HepG2 (cell line): ENCODE measurements around the gene PNMA3. TPM values are rescaled to one million over a fixed set of nuclear protein-coding genes. Genes with fewer than 3 reads are reported as not detected.

Experiments
- BCL6 ChIP-seq: IDR thresholded peaks from 2 replicates; pipeline ENCODE4 v1.6.1; 2016; ENCODE audit warnings: missing genetic modification reagents, missing compliant biosample characterization
- HDAC1 ChIP-seq: sonication (generic); formaldehyde crosslinking; IDR thresholded peaks from 2 replicates; pipeline ENCODE4 v1.5.1; 2020; ENCODE audit warnings: mild to moderate bottlenecking, missing genetic modification reagents
- HNRNPLL ChIP-seq: fragments of 200-400 bp; formaldehyde crosslinking; IDR thresholded peaks from 2 replicates; pipeline ENCODE4 v1.6.1; 2017; ENCODE audit warnings: mild to moderate bottlenecking, low read depth, low read length; ENCODE audit not compliant: poor library complexity, severe bottlenecking
- IRF2 ChIP-seq: IDR thresholded peaks from 2 replicates; pipeline ENCODE4 v1.6.1; 2018; ENCODE audit warnings: missing genetic modification reagents, missing compliant biosample characterization
- ISX ChIP-seq: sonication (generic); formaldehyde crosslinking; conservative IDR thresholded peaks from 2 replicates; pipeline ENCODE4 v1.5.0; 2020; ENCODE audit warnings: missing genetic modification reagents
- KDM3A ChIP-seq: IDR thresholded peaks from 2 replicates; pipeline ENCODE4 v1.6.1; 2018; ENCODE audit warnings: low read depth, missing compliant biosample characterization
- KLF16 ChIP-seq, 2 experiments: sonication (generic) in 1 of 2; formaldehyde crosslinking in 1 of 2; IDR thresholded peaks; 2 replicates each; pipeline versions ENCODE4 v1.6.1 to v1.8.0; 2016 to 2023; ENCODE audit warnings: missing genetic modification reagents in 2 of 2, missing compliant biosample characterization in 1 of 2
- MAZ ChIP-seq, 2 experiments: sonication (generic) in 1 of 2; formaldehyde crosslinking in 1 of 2; IDR thresholded peaks; 2 replicates each; pipeline versions ENCODE4 v1.5.0 to v1.6.1; 2012 to 2020; ENCODE audit warnings: low read depth in 2 of 2, mild to moderate bottlenecking in 2 of 2, borderline replicate concordance in 1 of 2, improper control_type of control experiment in 1 of 2, low read length in 1 of 2, missing genetic modification reagents in 1 of 2, moderate library complexity in 1 of 2
- MEF2D ChIP-seq: sonication (generic); formaldehyde crosslinking; IDR thresholded peaks from 2 replicates; pipeline ENCODE4 v1.5.1; 2020; ENCODE audit warnings: mild to moderate bottlenecking, missing genetic modification reagents
- NCOA2 ChIP-seq: sonication (generic); formaldehyde crosslinking; IDR thresholded peaks from 2 replicates; pipeline ENCODE4 v1.8.0; 2022; ENCODE audit warnings: inconsistent platforms
- NR3C1 ChIP-seq: sonication (generic); formaldehyde crosslinking; IDR thresholded peaks from 2 replicates; pipeline ENCODE4 v1.4.0; 2020; ENCODE audit warnings: missing genetic modification reagents
- PAX8 ChIP-seq: sonication (generic); formaldehyde crosslinking; IDR thresholded peaks from 2 replicates; pipeline ENCODE4 v1.8.0; 2022; ENCODE audit warnings: mild to moderate bottlenecking, missing genetic modification reagents, borderline replicate concordance
- PHF20 ChIP-seq: sonication (generic); formaldehyde crosslinking; IDR thresholded peaks from 2 replicates; pipeline ENCODE4 v1.5.0; 2020; ENCODE audit warnings: mild to moderate bottlenecking, missing genetic modification reagents
- PITX1 ChIP-seq: sonication (generic); formaldehyde crosslinking; IDR thresholded peaks from 2 replicates; pipeline ENCODE4 v1.5.1; 2020; ENCODE audit warnings: mild to moderate bottlenecking, missing genetic modification reagents
- ZBTB20 ChIP-seq: sonication (generic); formaldehyde crosslinking; IDR thresholded peaks from 2 replicates; pipeline ENCODE4 v1.8.1; 2023; ENCODE audit warnings: missing genetic modification reagents, low read depth, mild to moderate bottlenecking, borderline replicate concordance
- ZFP36L1 ChIP-seq: sonication (generic); formaldehyde crosslinking; IDR thresholded peaks from 2 replicates; pipeline ENCODE4 v1.8.0; 2022; ENCODE audit warnings: mild to moderate bottlenecking, missing genetic modification reagents, moderate library complexity
- ZFP37 ChIP-seq: sonication (generic); formaldehyde crosslinking; IDR thresholded peaks from 2 replicates; pipeline ENCODE4 v1.4.0; 2020; ENCODE audit warnings: missing genetic modification reagents, borderline replicate concordance
- ZMAT3 ChIP-seq: sonication (generic); formaldehyde crosslinking; conservative IDR thresholded peaks from 2 replicates; pipeline ENCODE4 v1.7.0; 2021; ENCODE audit warnings: missing genetic modification reagents
- ZNF282 ChIP-seq: fragments of 450-650 bp; IDR thresholded peaks from 2 replicates; pipeline ENCODE4 v1.6.1; 2018; ENCODE audit not compliant: partially characterized antibody
- ZNF335 ChIP-seq: sonication (generic); formaldehyde crosslinking; IDR thresholded peaks from 2 replicates; pipeline ENCODE4 v1.4.0; 2020; ENCODE audit warnings: missing genetic modification reagents
- ZNF431 ChIP-seq: sonication (generic); formaldehyde crosslinking; IDR thresholded peaks from 2 replicates; pipeline ENCODE4 v1.9.0; 2022; ENCODE audit warnings: missing genetic modification reagents, low read depth, mild to moderate bottlenecking, borderline replicate concordance
- ZNF747 ChIP-seq: sonication (generic); formaldehyde crosslinking; IDR thresholded peaks from 2 replicates; pipeline ENCODE4 v1.8.1; 2023; ENCODE audit warnings: missing genetic modification reagents, mild to moderate bottlenecking, borderline replicate concordance
- ZNF749 ChIP-seq: sonication (generic); formaldehyde crosslinking; IDR thresholded peaks from 2 replicates; pipeline ENCODE4 v1.8.0; 2022; ENCODE audit warnings: mild to moderate bottlenecking, missing genetic modification reagents, moderate library complexity, borderline replicate concordance
- polyA plus RNA-seq, 8 experiments: library from polyadenylated mRNA; depleted of rRNA in 3 of 8; stranded (reverse) in 7 of 8; unstranded in 1 of 8; fragments of >200 nt; fragmentation: Illumina TruSeq in 4 of 8; extraction: Trizol in 4 of 8; gene quantifications; 2 replicates each; pipeline versions ENCODE4 v1.2.1 to v1.2.3, GENCODE V29; 2011 to 2016; ENCODE audit warnings: low read depth in 4 of 8, missing spikeins in 1 of 8, mixed read lengths in 1 of 8; ENCODE audit not compliant: insufficient read depth in 1 of 8
- total RNA-seq, 5 experiments: library from RNA; depleted of rRNA; stranded (reverse); fragments of >200 nt; fragmentation: Illumina TruSeq; extraction: Trizol; gene quantifications; 2 replicates each; pipeline ENCODE4 v1.2.3, GENCODE V29; 2016; ENCODE audit warnings: low read depth in 1 of 5
- TF ChIP-seq, protein P1 (sequence below): sonication (generic); formaldehyde crosslinking; IDR thresholded peaks from 2 replicates; pipeline ENCODE4 v1.5.1; 2020; ENCODE audit warnings: mild to moderate bottlenecking, moderate library complexity, missing genetic modification reagents
- TF ChIP-seq, protein P2 (sequence below): sonication (generic); formaldehyde crosslinking; IDR thresholded peaks from 2 replicates; pipeline ENCODE4 v1.5.0; 2020; ENCODE audit warnings: mild to moderate bottlenecking, low read depth, missing genetic modification reagents, borderline replicate concordance
- TF ChIP-seq, protein P3 (sequence below): sonication (generic); formaldehyde crosslinking; IDR thresholded peaks from 2 replicates; pipeline ENCODE4 v1.5.1; 2020; ENCODE audit warnings: missing genetic modification reagents, mild to moderate bottlenecking, borderline replicate concordance
- TF ChIP-seq, protein P4 (sequence below): sonication (generic); formaldehyde crosslinking; IDR thresholded peaks from 2 replicates; pipeline ENCODE4 v1.8.1; 2023; ENCODE audit warnings: mild to moderate bottlenecking, missing genetic modification reagents, borderline replicate concordance
- TF ChIP-seq, protein P5 (sequence below): sonication (generic); formaldehyde crosslinking; IDR thresholded peaks from 2 replicates; pipeline ENCODE4 v1.8.0; 2022; ENCODE audit warnings: missing genetic modification reagents, mild to moderate bottlenecking, inconsistent platforms, borderline replicate concordance

PNMA3 gene
- total and polyA plus RNA-seq, 2 of the 13 experiments (the other 11 are each of a cell fraction or from before 2014, with no cell fraction given): not detected

DNA sequence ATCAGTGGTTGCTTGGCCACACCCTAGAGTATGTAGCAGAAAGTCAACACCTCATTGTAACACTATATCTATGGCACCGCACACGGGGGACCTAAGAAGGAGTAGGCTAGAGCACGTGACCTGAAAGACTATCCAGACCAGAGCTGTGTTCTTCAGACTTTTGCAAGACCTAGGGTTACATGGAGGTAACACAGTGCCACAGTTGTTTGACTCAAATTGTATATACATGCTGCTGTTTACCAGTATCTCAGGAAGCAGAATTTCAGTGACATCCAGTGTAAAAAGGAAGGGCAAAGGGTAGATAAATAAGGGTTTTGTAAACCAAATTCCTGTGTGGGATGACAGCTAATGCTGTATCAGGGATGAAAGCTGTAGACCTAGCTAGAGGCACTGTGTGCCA is 46.1 kb downstream of the PNMA3 start (continued):
- TF ChIP-seq NR3C1 (CRISPR knock-in tag) (no peak), ISX (no peak), ZNF335 (CRISPR knock-in tag) (no peak), BCL6 (CRISPR knock-in tag) (0 out of 2 replicates have a peak, but pooled peaks have one; percentile 11), PAX8 (CRISPR knock-in tag) (no peak), HDAC1 (CRISPR knock-in tag) (peak; percentile 35; the same call in 1 of the 2 replicates), ZFP37 (no peak), MEF2D (CRISPR knock-in tag) (no peak), NCOA2 (CRISPR knock-in tag) (peak; percentile 59; the same call in 1 of the 2 replicates), ZNF431 (CRISPR knock-in tag) (no peak), PHF20 (CRISPR knock-in tag) (no peak), IRF2 (CRISPR knock-in tag) (no peak), ZFP36L1 (no peak), ZMAT3 (CRISPR knock-in tag) (no peak), ZBTB20 (CRISPR knock-in tag) (no peak; the same call in 1 of the 2 replicates), PITX1 (CRISPR knock-in tag) (no peak), KLF16 (CRISPR knock-in tag; IDR thresholded peaks at IDR 0.05) (peak in 1 of 2 experiments; percentile 32; a peak in 1 of 4 replicates), MAZ (IDR thresholded peaks at IDR 0.05; ENCODE audit: borderline replicate concordance, low read depth, low read length) (no peak), MAZ (CRISPR knock-in tag; IDR thresholded peaks at IDR 0.05; ENCODE audit: low read depth) (no peak), ZNF282 (no peak), ZNF747 (CRISPR knock-in tag) (no peak), KDM3A (CRISPR knock-in tag) (no peak), ZNF749 (CRISPR knock-in tag) (no peak), HNRNPLL (no peak)
- TF ChIP-seq, protein P1, sequence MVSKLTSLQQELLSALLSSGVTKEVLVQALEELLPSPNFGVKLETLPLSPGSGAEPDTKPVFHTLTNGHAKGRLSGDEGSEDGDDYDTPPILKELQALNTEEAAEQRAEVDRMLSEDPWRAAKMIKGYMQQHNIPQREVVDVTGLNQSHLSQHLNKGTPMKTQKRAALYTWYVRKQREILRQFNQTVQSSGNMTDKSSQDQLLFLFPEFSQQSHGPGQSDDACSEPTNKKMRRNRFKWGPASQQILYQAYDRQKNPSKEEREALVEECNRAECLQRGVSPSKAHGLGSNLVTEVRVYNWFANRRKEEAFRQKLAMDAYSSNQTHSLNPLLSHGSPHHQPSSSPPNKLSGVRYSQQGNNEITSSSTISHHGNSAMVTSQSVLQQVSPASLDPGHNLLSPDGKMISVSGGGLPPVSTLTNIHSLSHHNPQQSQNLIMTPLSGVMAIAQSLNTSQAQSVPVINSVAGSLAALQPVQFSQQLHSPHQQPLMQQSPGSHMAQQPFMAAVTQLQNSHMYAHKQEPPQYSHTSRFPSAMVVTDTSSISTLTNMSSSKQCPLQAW (CRISPR knock-in tag): 0 out of 2 replicates have a peak, but pooled peaks have one; percentile 22
- TF ChIP-seq, protein P2, sequence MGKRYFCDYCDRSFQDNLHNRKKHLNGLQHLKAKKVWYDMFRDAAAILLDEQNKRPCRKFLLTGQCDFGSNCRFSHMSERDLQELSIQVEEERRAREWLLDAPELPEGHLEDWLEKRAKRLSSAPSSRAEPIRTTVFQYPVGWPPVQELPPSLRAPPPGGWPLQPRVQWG (CRISPR knock-in tag): no peak
- TF ChIP-seq, protein P3, sequence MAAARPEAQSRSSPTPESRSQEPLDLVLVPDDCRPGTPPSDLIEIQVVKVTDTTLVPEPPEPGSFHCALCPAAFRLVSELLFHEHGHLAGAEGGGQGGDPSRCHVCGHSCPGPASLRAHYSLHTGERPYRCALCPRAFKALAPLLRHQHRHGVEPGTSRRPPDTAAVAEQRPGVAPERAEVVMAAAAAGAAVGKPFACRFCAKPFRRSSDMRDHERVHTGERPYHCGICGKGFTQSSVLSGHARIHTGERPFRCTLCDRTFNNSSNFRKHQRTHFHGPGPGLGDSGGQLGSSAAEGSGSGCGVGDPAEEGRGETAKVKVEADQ (CRISPR knock-in tag): no peak
- TF ChIP-seq, protein P4, sequence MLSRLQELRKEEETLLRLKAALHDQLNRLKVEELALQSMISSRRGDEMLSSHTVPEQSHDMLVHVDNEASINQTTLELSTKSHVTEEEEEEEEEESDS: no peak
- TF ChIP-seq, protein P5, sequence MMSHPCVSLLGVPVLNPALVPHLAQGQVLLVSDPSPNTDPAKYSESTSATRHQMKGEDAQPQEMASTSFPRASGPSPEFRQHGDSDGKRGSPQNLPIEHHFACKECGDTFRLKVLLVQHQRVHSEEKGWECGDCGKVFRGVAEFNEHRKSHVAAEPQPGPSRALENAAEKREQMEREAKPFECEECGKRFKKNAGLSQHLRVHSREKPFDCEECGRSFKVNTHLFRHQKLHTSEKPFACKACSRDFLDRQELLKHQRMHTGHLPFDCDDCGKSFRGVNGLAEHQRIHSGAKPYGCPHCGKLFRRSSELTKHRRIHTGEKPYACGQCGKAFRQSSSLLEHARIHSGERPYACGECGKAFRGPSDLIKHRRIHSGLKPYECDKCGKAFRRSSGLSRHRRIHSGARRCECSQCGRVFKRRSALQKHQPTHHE (CRISPR knock-in tag): no peak
